GM10266 (cell line): ENCODE results near the gene DCAF11.

Experiments
- DNase-seq: peaks from one replicate; pipeline ENCODE4 v3.0.0; 2012; ENCODE audit errors: extremely low spot score
- CTCF ChIP-seq: IDR thresholded peaks from 2 replicates; pipeline ENCODE4 v1.5.1; 2012; ENCODE audit warnings: mild to moderate bottlenecking, low read depth; ENCODE audit not compliant: control insufficient read depth, insufficient read depth; ENCODE audit errors: missing control alignments

The DCAF11 gene

GRCh38 chr14:24069411-24069735, 45.2 kb upstream of the DCAF11 start:
- no peak for TF ChIP-seq CTCF
- no peak for DNase-seq

GRCh38 chr14:24070285-24071143, 44.1 kb upstream of the DCAF11 start:
- no peak for DNase-seq
- no peak for TF ChIP-seq CTCF

GRCh38 chr14:24071144-24071697, 43.4 kb upstream of the DCAF11 start, which contains the start of gene CPNE6:
Gene CPNE6, plus strand, starts transcription at chr14:24071562. Its CDS starts 1,375 bp downstream, at chr14:24072937.
- TF ChIP-seq CTCF, result no peak
- DNase-seq, result no peak

GRCh38 chr14:24071836-24072430, 42.6 kb upstream of the DCAF11 start:
- TF ChIP-seq CTCF, result no peak
- no peak for DNase-seq

- DNase-seq, result no peak
- TF ChIP-seq CTCF, result no peak
These were observed 42.1 kb upstream of the DCAF11 start for GRCh38 chr14:24072436-24072835.

GRCh38 chr14:24072881-24073877, 41.4 kb upstream of the DCAF11 start:
- DNase-seq, result no peak
- TF ChIP-seq CTCF, result no peak
